AG09309 (cell line): Measurements from ENCODE around the gene DCLRE1C.
A peak's percentile ranks its signal among the peaks of the same experiment; 100 is the strongest.
"Not testable (repeated sequence)": the region's sequence is repeated elsewhere in the genome, so short reads cannot be mapped to it uniquely, and the experiment has no call there.

Experiments used
- DNase-seq: peaks from one replicate; pipeline ENCODE4 v3.0.0-alpha.2; 2010; ENCODE audit warnings: low read depth
- H3K4me3 ChIP-seq: 2 replicates; pipeline ENCODE4 v1.5.1; 2011; ENCODE audit warnings: mild to moderate bottlenecking, low read depth, low read length, moderate library complexity; ENCODE audit not compliant: control insufficient read depth
- TF ChIP-seq, protein P1 (sequence below): IDR thresholded peaks from 2 replicates; pipeline ENCODE4 v1.5.1; 2011; ENCODE audit warnings: mild to moderate bottlenecking, low read depth, low read length, inconsistent platforms; ENCODE audit not compliant: insufficient read depth, control insufficient read depth; ENCODE audit errors: missing control alignments

Gene DCLRE1C

GRCh38 chr10:14954934-14955333 lies 1.0 kb upstream of the DCLRE1C start:
- DNase-seq, result no peak
- TF ChIP-seq, protein P1, sequence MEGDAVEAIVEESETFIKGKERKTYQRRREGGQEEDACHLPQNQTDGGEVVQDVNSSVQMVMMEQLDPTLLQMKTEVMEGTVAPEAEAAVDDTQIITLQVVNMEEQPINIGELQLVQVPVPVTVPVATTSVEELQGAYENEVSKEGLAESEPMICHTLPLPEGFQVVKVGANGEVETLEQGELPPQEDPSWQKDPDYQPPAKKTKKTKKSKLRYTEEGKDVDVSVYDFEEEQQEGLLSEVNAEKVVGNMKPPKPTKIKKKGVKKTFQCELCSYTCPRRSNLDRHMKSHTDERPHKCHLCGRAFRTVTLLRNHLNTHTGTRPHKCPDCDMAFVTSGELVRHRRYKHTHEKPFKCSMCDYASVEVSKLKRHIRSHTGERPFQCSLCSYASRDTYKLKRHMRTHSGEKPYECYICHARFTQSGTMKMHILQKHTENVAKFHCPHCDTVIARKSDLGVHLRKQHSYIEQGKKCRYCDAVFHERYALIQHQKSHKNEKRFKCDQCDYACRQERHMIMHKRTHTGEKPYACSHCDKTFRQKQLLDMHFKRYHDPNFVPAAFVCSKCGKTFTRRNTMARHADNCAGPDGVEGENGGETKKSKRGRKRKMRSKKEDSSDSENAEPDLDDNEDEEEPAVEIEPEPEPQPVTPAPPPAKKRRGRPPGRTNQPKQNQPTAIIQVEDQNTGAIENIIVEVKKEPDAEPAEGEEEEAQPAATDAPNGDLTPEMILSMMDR, result no peak
- peak overlapping the region; percentile 64; the same call in 1 of the 2 replicates for H3K4me3 ChIP-seq

DNA sequence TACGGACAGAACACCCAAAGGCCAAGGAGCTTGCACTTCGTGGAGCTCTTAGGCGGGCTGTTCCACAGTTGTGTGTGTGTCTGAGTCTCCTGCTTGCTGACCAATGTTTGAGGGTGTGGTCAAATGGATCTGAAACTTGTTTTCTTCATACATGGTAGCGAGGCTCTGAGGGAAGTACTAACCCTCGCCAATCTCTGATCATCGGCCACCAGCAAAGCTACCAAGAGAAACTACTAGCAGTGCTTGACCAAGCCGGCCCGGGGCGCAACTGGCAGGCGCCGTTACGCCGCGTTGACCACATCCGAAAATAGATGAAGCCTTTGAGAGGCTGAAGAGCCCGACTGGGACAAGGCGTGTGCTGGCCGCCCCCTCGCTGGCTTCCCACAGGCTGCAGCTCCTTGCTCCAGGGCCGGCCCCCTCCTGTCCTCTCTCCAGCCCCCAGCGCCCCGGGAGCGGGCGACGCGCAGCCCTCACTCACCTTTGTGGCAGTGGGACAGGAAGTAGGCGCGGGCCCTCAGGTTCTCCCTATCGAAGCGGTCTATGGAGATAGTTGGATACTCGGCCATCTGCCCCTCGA lies 384 bp downstream of the DCLRE1C start:
- H3K4me3 ChIP-seq, result peak overlapping the region; percentile 64
- TF ChIP-seq, protein P1, result peak; percentile 14
- no peak for DNase-seq

GRCh38 chr10:14952851-14953423 lies 959 bp downstream of the DCLRE1C start:
- no peak for DNase-seq
- TF ChIP-seq, protein P1, result no peak
- peak overlapping the region; percentile 64 for H3K4me3 ChIP-seq

GRCh38 chr10:14949291-14949690 lies 4.6 kb downstream of the DCLRE1C start:
- no peak for DNase-seq
- no peak overlapping the region for H3K4me3 ChIP-seq
- TF ChIP-seq, protein P1, result no peak

DNA sequence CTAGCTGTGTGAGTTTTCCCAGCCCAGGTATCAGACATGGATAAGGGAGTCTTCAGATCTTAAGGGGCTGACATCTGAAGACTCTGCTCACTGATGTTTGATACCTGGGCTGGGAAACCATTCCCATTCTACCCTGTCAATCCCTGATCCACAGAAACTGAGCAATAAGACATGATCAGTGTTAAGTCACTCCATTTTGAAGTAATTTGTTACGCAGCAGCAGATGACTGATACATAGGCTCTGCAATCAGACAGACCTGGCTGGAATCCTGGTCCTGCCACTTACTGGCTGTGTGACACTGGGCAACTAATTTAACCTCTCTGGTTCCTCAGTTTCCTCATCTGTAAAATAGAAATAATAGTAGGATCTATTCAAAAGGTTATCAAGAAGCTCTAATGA lies 6.6 kb downstream of the DCLRE1C start:
- no peak overlapping the region for H3K4me3 ChIP-seq
- no peak for DNase-seq
- TF ChIP-seq, protein P1, result no peak

GRCh38 chr10:14945108-14945507 lies 8.8 kb downstream of the DCLRE1C start:
- no peak overlapping the region for H3K4me3 ChIP-seq
- TF ChIP-seq, protein P1, result no peak
- DNase-seq, result no peak

GRCh38 chr10:14942950-14943338 lies 11.0 kb downstream of the DCLRE1C start:
- DNase-seq, H3K4me3 ChIP-seq: not testable (repeated sequence)

DNA sequence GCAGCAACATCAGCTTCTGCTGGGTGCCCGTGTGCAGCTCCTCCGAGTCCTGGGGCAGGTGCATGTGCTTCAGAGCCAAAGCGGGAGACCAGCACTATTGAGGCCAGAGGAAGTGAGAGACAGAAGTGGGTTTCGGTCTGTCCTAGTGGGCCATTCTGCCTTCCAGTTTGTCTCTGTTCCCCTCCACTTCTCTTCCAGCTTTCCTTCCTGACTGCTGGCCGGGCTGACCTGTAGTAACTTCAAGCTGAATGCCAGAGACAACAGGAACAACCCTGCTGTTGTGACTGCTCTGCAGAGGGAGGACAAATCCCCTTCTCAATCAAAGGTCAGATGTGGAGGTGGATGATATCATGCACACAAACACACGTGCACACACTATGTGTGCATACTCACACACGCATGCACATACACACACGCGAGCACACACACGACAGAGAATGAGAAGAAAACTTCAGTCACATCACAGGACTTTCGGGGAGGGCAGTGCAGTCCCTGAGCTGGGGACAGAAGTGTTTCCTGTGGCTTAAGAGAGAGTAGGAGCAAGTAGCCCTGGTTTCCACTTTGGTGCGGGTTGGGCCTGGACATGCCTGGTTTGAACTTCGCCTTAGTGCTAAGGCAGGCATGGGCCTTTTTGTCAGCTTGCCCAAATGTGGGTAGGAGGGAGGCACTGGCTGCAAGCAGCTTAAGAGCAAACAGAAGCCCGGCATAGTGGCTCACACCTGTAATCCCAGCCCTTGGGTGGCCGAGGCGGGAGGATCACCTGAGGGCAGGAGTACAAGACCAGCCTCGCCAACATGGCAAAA lies 11.5 kb downstream of the DCLRE1C start:
- H3K4me3 ChIP-seq, DNase-seq: not testable (repeated sequence)

- not testable (repeated sequence) for H3K4me3 ChIP-seq, DNase-seq
Measured at GRCh38 chr10:14938971-14939370, 14.9 kb downstream of the DCLRE1C start.
